ENCODE measurements around the gene BEST1. TPM values are rescaled to one million over a fixed set of nuclear protein-coding genes. Genes with fewer than 3 reads are reported as not detected.
"Not testable (repeated sequence)": the region's sequence is repeated elsewhere in the genome, so short reads cannot be mapped to it uniquely, and the experiment has no call there.

The BEST1 gene
- total RNA-seq, 2 experiments from 2014 or later = 0.58 to 1.0 TPM

DNA sequence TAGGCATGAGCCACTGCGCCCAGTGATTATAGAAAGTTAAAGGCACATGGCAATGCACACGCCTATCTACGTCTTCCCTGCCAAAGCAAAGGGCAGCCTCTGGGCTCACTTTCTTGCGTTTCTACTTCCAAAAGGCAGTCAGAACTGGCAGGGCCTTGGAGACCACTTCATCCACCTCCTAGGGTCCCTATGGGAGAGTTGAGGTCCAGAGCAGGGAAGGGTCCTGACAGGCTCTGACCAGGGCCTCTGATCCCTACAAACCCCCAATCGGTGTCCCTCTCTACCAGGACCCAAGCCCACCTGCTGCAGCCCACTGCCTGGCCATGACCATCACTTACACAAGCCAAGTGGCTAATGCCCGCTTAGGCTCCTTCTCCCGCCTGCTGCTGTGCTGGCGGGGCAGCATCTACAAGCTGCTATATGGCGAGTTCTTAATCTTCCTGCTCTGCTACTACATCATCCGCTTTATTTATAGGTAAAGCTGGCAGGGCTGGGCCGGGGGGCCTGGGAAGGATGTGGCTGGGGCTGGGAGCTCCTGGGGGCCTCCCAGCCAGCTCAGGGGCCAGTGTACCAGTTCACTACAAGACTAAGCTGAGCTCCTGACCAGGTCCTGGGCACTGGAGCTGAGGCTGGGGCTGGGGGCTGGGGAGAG, 1.5 kb downstream of the BEST1 start:
- no peak for DNase-seq
- peaks cover 25% of the 10 kb centered on the region for H3K27me3 Mint-ChIP-seq
- H3K9me3 Mint-ChIP-seq = no peaks in the 10 kb centered on the region
- H3K27ac Mint-ChIP-seq = no peak overlapping the region
- no peak overlapping the region for H3K4me3 Mint-ChIP-seq
- H3K36me3 Mint-ChIP-seq = no peaks in the 10 kb centered on the region
- peaks cover 8% of the 10 kb centered on the region for H3K4me1 Mint-ChIP-seq

DNA sequence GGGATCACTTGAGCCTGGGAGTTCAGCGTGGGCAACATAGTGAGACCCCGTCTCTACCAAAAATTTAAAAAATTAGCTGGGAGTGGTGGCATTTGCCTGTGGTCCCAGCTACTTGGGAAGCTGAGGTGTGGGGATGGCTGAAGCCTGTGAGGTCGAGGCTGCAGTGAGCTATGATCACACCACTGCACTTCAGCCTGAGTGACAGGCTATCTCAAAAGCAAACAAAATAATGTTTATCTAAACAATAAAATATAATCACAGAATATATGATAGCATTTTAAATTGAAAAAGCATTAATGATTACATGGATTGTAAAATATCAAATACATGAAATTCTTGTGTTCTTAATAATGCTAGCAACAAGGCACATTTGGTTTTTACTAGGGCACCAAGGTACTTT, 2.7 kb downstream of the BEST1 start:
- DNase-seq = no peak
- peaks cover 25% of the 10 kb centered on the region for H3K27me3 Mint-ChIP-seq
- peaks cover 7% of the 10 kb centered on the region for H3K4me1 Mint-ChIP-seq
- no peaks in the 10 kb centered on the region for H3K36me3 Mint-ChIP-seq
- H3K9me3 Mint-ChIP-seq = no peaks in the 10 kb centered on the region
- no peak overlapping the region for H3K27ac Mint-ChIP-seq
- H3K4me3 Mint-ChIP-seq = no peak overlapping the region

DNA sequence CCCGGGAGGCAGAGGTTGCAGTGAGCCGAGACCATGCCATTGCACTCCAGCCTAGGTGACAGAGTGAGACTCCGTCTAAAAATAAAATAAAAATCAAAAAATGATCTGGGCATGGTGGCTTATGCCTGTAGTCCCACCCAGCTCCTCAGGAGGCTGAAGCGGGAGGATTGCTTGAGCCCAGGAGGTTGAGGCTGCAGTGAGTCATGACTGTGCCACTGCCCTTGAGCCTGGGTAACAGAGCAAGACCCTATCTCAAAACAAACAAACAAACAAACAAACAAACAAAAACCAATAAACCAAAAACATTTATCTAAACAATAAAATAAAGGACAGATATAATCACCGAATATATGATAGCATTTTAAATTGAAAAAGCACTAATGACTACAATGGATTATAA, 3.5 kb downstream of the BEST1 start:
- H3K27me3 Mint-ChIP-seq = peaks cover 25% of the 10 kb centered on the region
- not testable (repeated sequence) for H3K36me3 Mint-ChIP-seq, DNase-seq, H3K4me3 Mint-ChIP-seq, H3K4me1 Mint-ChIP-seq, H3K9me3 Mint-ChIP-seq, H3K27ac Mint-ChIP-seq

DNA sequence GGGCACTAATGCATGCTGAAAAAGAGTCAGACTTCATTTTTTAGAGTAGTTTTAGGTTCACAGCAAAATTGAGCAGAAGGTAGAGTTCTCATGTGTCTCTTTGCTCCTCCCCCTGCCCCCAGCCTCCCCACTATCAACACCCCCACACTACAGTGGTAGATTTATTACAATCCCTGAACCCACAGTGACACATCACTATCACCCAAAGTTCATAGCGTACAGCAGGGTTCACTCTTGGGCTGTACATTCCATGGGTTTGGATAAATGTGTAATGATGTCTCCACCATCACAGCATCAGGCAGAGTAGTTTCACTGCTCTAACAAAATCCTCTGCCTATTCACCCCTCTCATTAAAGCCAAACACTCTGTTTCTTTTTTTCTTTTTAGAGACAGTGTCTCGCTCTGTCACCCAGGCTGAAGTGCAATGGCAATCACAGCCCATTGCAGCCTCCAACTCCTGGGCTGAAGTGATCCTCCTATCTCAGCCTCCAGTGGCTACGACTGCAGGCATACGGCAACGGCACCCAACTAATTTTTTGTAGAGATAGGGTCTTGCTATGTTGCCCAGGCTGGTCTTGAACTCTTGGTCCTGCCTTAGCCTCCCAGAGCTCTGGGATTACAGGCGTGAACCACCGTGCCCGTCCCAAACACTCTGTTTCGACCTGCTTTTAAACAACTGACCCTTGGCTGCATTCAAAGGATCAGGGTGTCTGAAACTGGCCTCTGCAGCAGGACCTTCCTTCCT, 4.1 kb downstream of the BEST1 start:
- H3K9me3 Mint-ChIP-seq = no peaks in the 10 kb centered on the region
- DNase-seq = no peak

DNA sequence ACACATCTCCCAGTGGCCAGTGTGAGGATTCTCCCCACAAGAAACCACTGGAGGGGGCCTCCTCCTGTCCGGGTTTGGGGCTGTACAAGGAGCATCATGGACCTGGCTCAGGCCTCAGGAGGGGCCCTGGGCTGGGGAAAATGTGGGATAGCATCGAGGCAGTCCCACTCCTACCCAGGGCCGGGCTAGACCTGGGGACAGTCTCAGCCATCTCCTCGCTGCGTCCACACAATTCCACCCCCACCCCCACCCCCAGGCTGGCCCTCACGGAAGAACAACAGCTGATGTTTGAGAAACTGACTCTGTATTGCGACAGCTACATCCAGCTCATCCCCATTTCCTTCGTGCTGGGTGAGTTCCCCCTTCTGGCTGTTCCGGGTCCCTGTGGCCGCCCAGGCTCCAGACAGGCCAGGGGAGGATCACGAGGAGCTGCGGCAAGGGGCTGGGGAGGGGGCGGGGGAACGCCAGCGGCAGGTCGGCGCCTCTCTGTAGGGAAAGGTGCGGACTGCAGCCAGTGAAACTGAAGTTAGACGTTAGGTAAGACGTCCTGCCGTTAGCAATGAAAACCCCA, 4.8 kb downstream of the BEST1 start:
- Mint-ChIP-seq H3K9me3 (no peaks in the 10 kb centered on the region), H3K4me3 (no peak overlapping the region), H3K36me3 (no peaks in the 10 kb centered on the region), H3K4me1 (peaks cover 12% of the 10 kb centered on the region), H3K27me3 (peaks cover 25% of the 10 kb centered on the region), H3K27ac (no peak overlapping the region)
- DNase-seq = no peak

More for the DNA sequence above, 4.1 kb downstream of the BEST1 start:
- peaks cover 13% of the 10 kb centered on the region for H3K4me1 Mint-ChIP-seq
- H3K4me3 Mint-ChIP-seq = no peak overlapping the region
- H3K27me3 Mint-ChIP-seq = peaks cover 25% of the 10 kb centered on the region
- no peak overlapping the region for H3K27ac Mint-ChIP-seq
- no peaks in the 10 kb centered on the region for H3K36me3 Mint-ChIP-seq

DNA sequence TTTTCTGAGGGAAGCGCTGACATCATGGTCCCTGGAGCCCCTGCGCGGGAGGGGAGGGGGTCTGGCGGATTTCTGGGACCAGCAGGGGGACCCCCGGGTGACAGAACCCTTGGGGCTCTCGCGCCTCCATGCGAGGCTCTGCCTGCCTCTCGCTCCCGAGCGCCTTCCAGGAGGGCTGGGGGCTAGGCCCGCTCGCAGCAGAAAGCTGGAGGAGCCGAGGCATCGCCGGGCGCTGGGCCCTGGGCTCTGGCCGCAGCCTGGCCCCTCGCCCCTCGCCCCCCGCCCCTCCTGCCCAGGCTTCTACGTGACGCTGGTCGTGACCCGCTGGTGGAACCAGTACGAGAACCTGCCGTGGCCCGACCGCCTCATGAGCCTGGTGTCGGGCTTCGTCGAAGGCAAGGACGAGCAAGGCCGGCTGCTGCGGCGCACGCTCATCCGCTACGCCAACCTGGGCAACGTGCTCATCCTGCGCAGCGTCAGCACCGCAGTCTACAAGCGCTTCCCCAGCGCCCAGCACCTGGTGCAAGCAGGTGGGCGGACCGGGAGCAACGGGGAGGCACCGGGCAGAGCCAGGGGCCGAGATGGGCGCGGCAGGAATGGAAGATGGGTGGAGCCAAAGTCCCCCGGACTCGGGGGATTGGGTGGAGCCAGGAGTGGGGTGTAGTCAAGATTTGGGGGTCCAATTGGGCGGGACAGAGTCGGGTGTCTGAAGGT, 5.4 kb downstream of the BEST1 start:
- H3K4me1 Mint-ChIP-seq = peaks cover 12% of the 10 kb centered on the region
- H3K4me3 Mint-ChIP-seq = no peak overlapping the region
- H3K27ac Mint-ChIP-seq = no peak overlapping the region
- peak; percentile 51 for DNase-seq
- peaks cover 25% of the 10 kb centered on the region for H3K27me3 Mint-ChIP-seq
- no peaks in the 10 kb centered on the region for H3K9me3 Mint-ChIP-seq
- H3K36me3 Mint-ChIP-seq = no peaks in the 10 kb centered on the region

DNA sequence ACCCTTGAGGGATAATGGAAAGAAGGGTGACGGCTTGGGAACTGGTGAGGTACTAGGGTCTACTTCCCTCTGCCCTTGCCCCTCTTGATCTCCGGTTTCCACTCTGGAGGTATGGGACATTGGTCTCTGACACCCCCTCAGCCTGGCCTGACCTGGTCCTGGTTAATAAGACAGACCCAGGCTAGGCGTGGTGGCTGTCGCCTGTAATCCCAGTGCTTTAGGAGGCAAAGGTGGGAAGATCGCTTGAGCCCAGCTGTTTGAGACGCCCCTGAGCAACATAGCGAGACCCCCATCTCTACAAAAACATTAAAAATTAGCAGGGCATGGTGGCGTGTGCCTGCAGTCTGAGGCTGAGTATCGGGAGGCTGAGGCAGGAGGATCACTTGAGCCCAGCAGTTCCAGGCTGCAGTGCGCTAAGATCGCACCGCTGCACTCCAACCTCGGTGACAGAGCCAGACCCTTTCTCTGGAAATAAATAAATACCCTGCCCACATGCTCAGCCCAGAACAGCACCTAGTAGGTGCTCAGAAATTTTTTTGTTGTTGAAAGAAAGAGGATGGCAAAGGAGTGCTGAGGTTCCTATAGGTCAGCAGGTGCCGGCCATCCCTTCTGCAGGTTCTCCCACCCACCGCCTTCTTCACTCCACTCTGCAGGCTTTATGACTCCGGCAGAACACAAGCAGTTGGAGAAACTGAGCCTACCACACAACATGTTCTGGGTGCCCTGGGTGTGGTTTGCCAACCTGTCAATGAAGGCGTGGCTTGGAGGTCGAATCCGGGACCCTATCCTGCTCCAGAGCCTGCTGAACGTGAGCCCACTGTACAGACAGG, 6.3 kb downstream of the BEST1 start:
- Mint-ChIP-seq H3K9me3 (no peaks in the 10 kb centered on the region), H3K27ac (no peak overlapping the region), H3K4me1 (peaks cover 12% of the 10 kb centered on the region), H3K4me3 (no peak overlapping the region), H3K36me3 (no peaks in the 10 kb centered on the region), H3K27me3 (peaks cover 25% of the 10 kb centered on the region)
- no peak for DNase-seq

DNA sequence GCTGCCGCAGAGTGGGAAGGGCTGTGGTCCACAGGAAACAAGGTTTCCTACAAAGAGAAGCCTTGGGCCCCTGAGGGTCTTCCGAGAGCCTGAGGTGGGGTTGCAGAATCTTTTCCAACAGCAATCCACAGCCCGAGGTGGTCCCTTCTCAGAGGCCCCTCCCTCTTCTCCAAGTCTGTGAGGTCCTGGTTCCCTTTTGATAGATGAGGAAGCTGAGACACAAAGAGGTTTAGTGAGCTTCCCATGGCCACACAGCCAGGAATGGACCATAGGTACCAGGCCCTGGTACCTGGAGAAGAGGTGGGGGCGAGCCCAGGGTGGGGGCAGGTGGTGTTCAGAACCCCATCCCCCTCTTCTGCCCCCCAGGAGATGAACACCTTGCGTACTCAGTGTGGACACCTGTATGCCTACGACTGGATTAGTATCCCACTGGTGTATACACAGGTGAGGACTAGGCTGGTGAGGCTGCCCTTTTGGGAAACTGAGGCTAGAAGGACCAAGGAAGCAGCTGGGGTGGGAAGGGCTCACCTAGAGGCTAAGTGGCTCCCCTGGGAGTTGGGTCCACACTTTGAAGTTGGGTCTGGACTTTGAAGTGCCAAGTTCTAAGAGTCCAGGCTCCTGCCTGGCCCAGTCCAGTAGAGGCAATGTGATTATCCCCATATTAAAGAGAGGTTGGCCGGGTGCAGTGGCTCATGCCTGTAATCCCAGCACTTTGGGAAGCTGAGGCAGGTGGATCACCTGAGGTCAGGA, 7.0 kb downstream of the BEST1 start:
- peaks cover 25% of the 10 kb centered on the region for H3K27me3 Mint-ChIP-seq
- DNase-seq = no peak
- H3K4me3 Mint-ChIP-seq = no peak overlapping the region
- no peaks in the 10 kb centered on the region for H3K36me3 Mint-ChIP-seq
- no peak overlapping the region for H3K27ac Mint-ChIP-seq
- peaks cover 12% of the 10 kb centered on the region for H3K4me1 Mint-ChIP-seq
- no peaks in the 10 kb centered on the region for H3K9me3 Mint-ChIP-seq

DNA sequence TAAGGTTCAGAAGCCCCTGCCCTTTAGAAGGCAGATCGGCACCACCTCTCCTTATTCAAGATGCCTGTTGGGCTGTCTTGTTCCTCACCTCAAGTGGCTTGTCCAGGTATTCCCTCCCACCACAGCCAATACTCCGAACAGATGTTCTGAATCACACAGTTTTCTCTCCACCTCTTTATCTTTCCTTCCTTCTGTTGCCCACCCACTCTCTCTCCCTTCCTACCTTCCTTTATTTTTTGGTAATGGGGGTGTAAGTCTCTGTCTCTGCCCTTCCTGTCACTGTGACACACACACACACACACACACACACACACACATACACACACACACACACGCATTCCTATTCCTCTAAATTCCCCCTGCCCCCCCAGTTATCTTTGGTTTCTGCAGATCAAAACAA, 8.4 kb downstream of the BEST1 start:
- no peak for DNase-seq
- Mint-ChIP-seq H3K36me3 (peaks cover 7% of the 10 kb centered on the region), H3K27me3 (peaks cover 24% of the 10 kb centered on the region), H3K9me3 (no peaks in the 10 kb centered on the region), H3K4me3 (no peak overlapping the region), H3K4me1 (peaks cover 21% of the 10 kb centered on the region), H3K27ac (no peak overlapping the region)

DNA sequence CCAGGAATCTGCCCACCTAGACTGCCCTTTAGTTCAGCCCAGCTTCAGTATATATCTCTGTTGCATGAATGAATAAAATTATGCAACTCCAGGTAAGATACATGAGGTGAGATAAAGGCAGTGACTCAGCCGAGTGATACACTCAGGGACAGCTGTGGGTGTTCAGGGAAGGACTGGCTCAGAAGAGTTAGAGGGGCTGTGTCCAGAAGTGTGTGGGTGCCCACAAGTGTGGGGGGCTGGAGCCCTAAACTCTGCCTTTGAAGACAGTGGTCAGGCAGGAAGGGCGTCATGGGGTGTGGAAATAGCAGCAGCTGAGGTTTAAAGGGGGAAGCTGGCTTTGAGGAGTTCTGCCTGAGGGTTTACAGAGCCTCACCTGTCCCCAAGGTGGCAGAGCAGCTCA, 9.0 kb downstream of the BEST1 start:
- Mint-ChIP-seq H3K4me3 (no peak overlapping the region), H3K36me3 (peaks cover 12% of the 10 kb centered on the region), H3K27me3 (peaks cover 19% of the 10 kb centered on the region), H3K9me3 (no peaks in the 10 kb centered on the region), H3K4me1 (peaks cover 26% of the 10 kb centered on the region), H3K27ac (no peak overlapping the region)
- no peak for DNase-seq

DNA sequence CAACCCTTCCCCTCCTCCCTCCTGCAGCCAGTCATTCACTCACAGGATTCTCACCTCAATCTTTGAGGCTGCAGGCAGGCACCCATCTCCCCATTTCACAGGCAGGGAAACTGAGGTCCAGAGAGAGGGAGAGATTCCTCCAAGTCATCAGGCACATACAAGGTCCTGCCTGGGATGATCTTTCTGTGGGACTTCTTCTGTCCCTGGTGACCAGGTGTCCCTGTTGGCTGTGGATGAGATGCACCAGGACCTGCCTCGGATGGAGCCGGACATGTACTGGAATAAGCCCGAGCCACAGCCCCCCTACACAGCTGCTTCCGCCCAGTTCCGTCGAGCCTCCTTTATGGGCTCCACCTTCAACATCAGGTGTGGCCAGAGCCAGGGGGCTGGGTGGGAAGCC, 9.5 kb downstream of the BEST1 start:
- Mint-ChIP-seq H3K27ac (no peak overlapping the region), H3K4me3 (no peak overlapping the region), H3K36me3 (peaks cover 18% of the 10 kb centered on the region), H3K27me3 (peaks cover 13% of the 10 kb centered on the region), H3K4me1 (peaks cover 32% of the 10 kb centered on the region), H3K9me3 (no peaks in the 10 kb centered on the region)
- DNase-seq = no peak

DNA sequence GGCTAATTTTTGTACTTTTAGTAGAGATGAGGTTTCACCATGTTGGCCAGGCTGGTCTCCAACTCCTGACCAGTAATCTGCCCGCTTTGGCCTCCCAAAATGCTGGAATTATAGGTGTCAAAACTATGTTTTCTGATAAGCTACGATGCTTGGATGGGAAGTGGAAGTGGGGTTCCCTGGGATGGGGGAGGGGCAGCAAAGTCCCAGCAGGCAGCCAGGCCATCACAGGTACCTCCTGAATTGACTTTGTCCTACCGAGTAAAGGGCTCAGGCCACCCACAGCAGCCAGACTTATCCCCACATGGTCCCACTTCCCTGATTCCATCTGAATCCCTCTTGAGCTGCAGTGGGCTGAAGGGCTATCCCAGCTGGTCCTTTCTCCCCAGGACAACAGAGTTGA, 10.4 kb downstream of the BEST1 start:
- peaks cover 8% of the 10 kb centered on the region for H3K27me3 Mint-ChIP-seq
- peaks cover 40% of the 10 kb centered on the region for H3K4me1 Mint-ChIP-seq
- no peak for DNase-seq
- no peaks in the 10 kb centered on the region for H3K9me3 Mint-ChIP-seq
- no peak overlapping the region for H3K4me3 Mint-ChIP-seq
- H3K36me3 Mint-ChIP-seq = peaks cover 27% of the 10 kb centered on the region
- no peak overlapping the region for H3K27ac Mint-ChIP-seq

DNA sequence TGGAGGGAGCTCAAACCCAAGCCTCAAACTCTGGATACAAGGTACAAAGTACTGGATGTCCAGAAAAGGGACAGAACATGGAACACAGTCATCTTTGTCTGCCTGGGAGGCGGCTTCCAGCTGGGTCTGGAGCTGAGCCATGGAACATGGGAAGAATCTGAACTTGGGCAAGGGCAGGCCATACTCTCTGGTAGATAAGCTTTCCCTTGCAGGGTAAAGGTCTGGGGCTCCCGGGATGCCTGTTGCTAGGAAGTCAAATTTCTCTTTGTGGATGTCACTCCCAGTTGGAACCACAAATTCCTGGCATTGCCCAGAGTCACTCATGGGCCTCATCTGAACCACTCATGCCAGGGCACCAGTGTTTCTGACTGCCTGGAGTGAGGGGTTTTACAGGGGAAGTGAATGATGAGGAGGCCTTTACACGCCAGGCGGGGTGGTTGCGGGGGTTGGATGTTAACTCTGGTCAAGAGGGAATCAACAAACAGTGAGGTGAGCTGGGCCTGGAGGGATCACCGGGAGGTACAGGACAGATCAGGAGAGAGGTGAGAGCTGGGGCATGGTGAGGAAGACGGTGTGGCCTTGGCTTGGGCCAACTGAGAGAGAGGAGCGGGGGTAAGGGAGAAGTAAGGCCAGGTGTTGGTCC, 11.5 kb downstream of the BEST1 start:
- Mint-ChIP-seq H3K4me1 (peaks cover 36% of the 10 kb centered on the region), H3K36me3 (peaks cover 37% of the 10 kb centered on the region), H3K27ac (no peak overlapping the region), H3K9me3 (no peaks in the 10 kb centered on the region), H3K4me3 (no peak overlapping the region), H3K27me3 (no peaks in the 10 kb centered on the region)
- DNase-seq = no peak
